ENCODE data around the gene MORN4. TPM values are rescaled to one million over a fixed set of nuclear protein-coding genes. Genes with fewer than 3 reads are reported as not detected.

Gene MORN4
- total and polyA plus RNA-seq, 9 of the 15 experiments (the other 6 are each of a cell fraction or from before 2014, with no cell fraction given): 8.3 to 23.9 (median 11.7) TPM

DNA sequence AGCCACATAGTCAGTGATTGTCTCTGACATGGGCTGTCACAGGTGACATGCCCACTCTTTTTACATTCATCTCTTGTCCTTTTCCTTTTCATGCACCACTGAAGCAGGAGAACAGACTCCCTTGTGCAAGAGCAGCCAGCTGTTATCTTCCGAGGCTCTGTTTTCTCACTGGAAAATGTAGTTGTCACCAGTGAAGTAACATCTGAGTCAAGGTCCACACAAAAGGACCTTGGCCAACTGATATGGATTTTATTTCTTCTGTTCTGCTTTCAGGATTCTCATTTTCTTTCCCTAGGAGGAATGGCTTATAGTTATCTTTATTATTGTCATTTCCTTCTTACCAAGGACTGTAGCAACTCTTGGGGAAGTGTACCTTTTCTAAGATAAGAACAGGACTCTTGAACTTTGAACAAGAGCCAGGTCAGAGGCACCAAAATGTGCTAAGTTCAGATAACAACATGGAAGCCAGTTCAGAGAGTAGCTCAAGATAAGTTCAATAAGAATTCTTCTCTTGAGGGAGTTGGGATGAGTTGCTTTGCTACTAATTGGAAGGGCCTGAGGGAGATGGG is 31.1 kb upstream of the MORN4 start (continued):
- TF ChIP-seq, protein P1, sequence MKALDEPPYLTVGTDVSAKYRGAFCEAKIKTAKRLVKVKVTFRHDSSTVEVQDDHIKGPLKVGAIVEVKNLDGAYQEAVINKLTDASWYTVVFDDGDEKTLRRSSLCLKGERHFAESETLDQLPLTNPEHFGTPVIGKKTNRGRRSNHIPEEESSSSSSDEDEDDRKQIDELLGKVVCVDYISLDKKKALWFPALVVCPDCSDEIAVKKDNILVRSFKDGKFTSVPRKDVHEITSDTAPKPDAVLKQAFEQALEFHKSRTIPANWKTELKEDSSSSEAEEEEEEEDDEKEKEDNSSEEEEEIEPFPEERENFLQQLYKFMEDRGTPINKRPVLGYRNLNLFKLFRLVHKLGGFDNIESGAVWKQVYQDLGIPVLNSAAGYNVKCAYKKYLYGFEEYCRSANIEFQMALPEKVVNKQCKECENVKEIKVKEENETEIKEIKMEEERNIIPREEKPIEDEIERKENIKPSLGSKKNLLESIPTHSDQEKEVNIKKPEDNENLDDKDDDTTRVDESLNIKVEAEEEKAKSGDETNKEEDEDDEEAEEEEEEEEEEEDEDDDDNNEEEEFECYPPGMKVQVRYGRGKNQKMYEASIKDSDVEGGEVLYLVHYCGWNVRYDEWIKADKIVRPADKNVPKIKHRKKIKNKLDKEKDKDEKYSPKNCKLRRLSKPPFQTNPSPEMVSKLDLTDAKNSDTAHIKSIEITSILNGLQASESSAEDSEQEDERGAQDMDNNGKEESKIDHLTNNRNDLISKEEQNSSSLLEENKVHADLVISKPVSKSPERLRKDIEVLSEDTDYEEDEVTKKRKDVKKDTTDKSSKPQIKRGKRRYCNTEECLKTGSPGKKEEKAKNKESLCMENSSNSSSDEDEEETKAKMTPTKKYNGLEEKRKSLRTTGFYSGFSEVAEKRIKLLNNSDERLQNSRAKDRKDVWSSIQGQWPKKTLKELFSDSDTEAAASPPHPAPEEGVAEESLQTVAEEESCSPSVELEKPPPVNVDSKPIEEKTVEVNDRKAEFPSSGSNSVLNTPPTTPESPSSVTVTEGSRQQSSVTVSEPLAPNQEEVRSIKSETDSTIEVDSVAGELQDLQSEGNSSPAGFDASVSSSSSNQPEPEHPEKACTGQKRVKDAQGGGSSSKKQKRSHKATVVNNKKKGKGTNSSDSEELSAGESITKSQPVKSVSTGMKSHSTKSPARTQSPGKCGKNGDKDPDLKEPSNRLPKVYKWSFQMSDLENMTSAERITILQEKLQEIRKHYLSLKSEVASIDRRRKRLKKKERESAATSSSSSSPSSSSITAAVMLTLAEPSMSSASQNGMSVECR (CRISPR knock-in tag; IDR thresholded peaks at IDR 0.05): no peak
- TF ChIP-seq GATA2 (CRISPR knock-in tag; IDR thresholded peaks at IDR 0.05) (peak; percentile 84), ELF4 (CRISPR knock-in tag; IDR thresholded peaks at IDR 0.05) (no peak), ZNF699 (CRISPR knock-in tag; IDR thresholded peaks at IDR 0.05; ENCODE audit: insufficient replicate concordance) (no peak), CHCHD3 (CRISPR knock-in tag; IDR thresholded peaks at IDR 0.05) (no peak), RBFOX2 (IDR thresholded peaks at IDR 0.05; ENCODE audit: low read depth, low read length) (no peak), SMARCA4 (IDR thresholded peaks at IDR 0.05) (peak; percentile 96), ZNF79 (CRISPR knock-in tag; IDR thresholded peaks at IDR 0.05; ENCODE audit: low read depth) (no peak), HDAC1 (IDR thresholded peaks at IDR 0.05) (peak; percentile 65 to 84; a peak in 3 of 4 replicates)
- TF ChIP-seq, protein P2, sequence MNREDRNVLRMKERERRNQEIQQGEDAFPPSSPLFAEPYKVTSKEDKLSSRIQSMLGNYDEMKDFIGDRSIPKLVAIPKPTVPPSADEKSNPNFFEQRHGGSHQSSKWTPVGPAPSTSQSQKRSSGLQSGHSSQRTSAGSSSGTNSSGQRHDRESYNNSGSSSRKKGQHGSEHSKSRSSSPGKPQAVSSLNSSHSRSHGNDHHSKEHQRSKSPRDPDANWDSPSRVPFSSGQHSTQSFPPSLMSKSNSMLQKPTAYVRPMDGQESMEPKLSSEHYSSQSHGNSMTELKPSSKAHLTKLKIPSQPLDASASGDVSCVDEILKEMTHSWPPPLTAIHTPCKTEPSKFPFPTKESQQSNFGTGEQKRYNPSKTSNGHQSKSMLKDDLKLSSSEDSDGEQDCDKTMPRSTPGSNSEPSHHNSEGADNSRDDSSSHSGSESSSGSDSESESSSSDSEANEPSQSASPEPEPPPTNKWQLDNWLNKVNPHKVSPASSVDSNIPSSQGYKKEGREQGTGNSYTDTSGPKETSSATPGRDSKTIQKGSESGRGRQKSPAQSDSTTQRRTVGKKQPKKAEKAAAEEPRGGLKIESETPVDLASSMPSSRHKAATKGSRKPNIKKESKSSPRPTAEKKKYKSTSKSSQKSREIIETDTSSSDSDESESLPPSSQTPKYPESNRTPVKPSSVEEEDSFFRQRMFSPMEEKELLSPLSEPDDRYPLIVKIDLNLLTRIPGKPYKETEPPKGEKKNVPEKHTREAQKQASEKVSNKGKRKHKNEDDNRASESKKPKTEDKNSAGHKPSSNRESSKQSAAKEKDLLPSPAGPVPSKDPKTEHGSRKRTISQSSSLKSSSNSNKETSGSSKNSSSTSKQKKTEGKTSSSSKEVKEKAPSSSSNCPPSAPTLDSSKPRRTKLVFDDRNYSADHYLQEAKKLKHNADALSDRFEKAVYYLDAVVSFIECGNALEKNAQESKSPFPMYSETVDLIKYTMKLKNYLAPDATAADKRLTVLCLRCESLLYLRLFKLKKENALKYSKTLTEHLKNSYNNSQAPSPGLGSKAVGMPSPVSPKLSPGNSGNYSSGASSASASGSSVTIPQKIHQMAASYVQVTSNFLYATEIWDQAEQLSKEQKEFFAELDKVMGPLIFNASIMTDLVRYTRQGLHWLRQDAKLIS (CRISPR knock-in tag; IDR thresholded peaks at IDR 0.05): no peak
- TF ChIP-seq, protein P3, sequence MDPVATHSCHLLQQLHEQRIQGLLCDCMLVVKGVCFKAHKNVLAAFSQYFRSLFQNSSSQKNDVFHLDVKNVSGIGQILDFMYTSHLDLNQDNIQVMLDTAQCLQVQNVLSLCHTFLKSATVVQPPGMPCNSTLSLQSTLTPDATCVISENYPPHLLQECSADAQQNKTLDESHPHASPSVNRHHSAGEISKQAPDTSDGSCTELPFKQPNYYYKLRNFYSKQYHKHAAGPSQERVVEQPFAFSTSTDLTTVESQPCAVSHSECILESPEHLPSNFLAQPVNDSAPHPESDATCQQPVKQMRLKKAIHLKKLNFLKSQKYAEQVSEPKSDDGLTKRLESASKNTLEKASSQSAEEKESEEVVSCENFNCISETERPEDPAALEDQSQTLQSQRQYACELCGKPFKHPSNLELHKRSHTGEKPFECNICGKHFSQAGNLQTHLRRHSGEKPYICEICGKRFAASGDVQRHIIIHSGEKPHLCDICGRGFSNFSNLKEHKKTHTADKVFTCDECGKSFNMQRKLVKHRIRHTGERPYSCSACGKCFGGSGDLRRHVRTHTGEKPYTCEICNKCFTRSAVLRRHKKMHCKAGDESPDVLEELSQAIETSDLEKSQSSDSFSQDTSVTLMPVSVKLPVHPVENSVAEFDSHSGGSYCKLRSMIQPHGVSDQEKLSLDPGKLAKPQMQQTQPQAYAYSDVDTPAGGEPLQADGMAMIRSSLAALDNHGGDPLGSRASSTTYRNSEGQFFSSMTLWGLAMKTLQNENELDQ (CRISPR knock-in tag; IDR thresholded peaks at IDR 0.05; ENCODE audit: borderline replicate concordance): no peak
- TF ChIP-seq, protein P4, sequence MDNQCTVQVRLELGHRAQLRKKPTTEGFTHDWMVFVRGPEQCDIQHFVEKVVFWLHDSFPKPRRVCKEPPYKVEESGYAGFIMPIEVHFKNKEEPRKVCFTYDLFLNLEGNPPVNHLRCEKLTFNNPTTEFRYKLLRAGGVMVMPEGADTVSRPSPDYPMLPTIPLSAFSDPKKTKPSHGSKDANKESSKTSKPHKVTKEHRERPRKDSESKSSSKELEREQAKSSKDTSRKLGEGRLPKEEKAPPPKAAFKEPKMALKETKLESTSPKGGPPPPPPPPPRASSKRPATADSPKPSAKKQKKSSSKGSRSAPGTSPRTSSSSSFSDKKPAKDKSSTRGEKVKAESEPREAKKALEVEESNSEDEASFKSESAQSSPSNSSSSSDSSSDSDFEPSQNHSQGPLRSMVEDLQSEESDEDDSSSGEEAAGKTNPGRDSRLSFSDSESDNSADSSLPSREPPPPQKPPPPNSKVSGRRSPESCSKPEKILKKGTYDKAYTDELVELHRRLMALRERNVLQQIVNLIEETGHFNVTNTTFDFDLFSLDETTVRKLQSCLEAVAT (IDR thresholded peaks at IDR 0.05): no peak
- TF ChIP-seq, protein P5, sequence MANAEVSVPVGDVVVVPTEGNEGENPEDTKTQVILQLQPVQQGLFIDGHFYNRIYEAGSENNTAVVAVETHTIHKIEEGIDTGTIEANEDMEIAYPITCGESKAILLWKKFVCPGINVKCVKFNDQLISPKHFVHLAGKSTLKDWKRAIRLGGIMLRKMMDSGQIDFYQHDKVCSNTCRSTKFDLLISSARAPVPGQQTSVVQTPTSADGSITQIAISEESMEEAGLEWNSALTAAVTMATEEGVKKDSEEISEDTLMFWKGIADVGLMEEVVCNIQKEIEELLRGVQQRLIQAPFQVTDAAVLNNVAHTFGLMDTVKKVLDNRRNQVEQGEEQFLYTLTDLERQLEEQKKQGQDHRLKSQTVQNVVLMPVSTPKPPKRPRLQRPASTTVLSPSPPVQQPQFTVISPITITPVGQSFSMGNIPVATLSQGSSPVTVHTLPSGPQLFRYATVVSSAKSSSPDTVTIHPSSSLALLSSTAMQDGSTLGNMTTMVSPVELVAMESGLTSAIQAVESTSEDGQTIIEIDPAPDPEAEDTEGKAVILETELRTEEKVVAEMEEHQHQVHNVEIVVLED (CRISPR knock-in tag; IDR thresholded peaks at IDR 0.05): no peak
